ENCODE results near the gene RTN4IP1. TPM values are rescaled to one million over a fixed set of nuclear protein-coding genes. Genes with fewer than 3 reads are reported as not detected.

Gene RTN4IP1, protein sequence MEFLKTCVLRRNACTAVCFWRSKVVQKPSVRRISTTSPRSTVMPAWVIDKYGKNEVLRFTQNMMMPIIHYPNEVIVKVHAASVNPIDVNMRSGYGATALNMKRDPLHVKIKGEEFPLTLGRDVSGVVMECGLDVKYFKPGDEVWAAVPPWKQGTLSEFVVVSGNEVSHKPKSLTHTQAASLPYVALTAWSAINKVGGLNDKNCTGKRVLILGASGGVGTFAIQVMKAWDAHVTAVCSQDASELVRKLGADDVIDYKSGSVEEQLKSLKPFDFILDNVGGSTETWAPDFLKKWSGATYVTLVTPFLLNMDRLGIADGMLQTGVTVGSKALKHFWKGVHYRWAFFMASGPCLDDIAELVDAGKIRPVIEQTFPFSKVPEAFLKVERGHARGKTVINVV
- polyA plus RNA-seq (ENCODE audit: insufficient read length in 10 of 10): 1 to 10 TPM; 6.0 to 8.6 (median 7.1) TPM
- long read RNA-seq, donor 1, transcript RTN4IP1-203 (2 exons, 433 nt): major isoform, 5 of 5 reads
- long read RNA-seq, donor 1, partial matches to known transcripts: 0 of 5 reads
- long read RNA-seq, donor 1, other reads (novel, unspliced or antisense): 0 of 5 reads
- long read RNA-seq, donor 2, transcript RTN4IP1-201 (9 exons, 1,682 nt): major isoform, 7 of 10 reads
- long read RNA-seq, donor 2, partial matches to known transcripts: 0 of 10 reads
- long read RNA-seq, donor 2, other reads (novel, unspliced or antisense): 0 of 10 reads
- long read RNA-seq, donor 3: 0 reads
- long read RNA-seq, donor 4, partial matches to known transcripts: 0 of 3 reads
- long read RNA-seq, donor 4, other reads (novel, unspliced or antisense): 0 of 3 reads
- long read RNA-seq, donor 5, partial matches to known transcripts: 14 of 18 reads
- long read RNA-seq, donor 5, other reads (novel, unspliced or antisense): 0 of 18 reads
- long read RNA-seq, donor 6, partial matches to known transcripts: 24 of 25 reads
- long read RNA-seq, donor 6, other reads (novel, unspliced or antisense): 0 of 25 reads
- long read RNA-seq, donor 7, partial matches to known transcripts: 0 of 3 reads
- long read RNA-seq, donor 7, other reads (novel, unspliced or antisense): 0 of 3 reads
- long read RNA-seq, donor 8, partial matches to known transcripts: 0 of 3 reads
- long read RNA-seq, donor 8, other reads (novel, unspliced or antisense): 0 of 3 reads
- long read RNA-seq, donor 9, partial matches to known transcripts: 0 of 1 reads
- long read RNA-seq, donor 9, other reads (novel, unspliced or antisense): 0 of 1 reads

DNA sequence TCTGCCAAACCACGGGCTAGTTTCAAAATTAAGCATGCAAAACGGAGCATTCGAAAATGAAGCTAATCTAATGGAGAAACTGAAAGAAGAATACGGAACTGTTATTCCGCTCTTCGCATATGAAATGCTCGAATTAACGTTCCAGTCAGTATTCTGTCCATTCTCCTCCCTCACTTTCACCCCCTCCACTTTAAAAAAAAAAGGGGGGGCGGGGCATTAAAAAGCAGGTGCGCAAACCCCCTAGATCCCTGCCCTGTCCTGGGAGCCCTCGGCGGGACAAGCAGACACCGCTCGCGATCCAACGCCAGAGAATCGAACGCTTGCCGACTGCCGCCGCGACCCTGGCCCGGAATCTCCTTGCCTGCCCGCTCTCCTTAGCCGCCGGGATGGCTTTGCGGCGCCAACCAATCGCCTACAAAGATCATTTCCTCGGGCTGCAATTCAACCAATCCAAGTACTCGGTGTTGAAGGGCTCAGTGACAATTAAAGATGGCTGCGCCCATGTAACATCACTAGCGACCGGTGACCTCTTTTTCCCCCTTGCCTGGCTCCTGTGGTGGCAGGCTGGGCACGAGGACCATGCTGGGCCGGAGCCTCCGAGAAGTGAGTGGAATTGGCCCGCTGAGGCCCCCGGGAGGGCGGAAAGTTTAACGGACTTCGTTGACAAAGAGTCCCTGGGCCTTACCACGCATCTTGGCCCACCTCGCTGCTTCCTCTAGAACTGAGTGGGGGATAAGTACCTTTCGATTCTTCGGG lies at the start of gene RTN4IP1, which contains the start of gene QRSL1:
TSS of gene RTN4IP1 (minus strand) at position 396 of the 756 bp plus-strand sequence. CDS start 477 bp downstream, outside the sequence.
TSS of gene QRSL1 (plus strand) at position 476 of the 756 bp plus-strand sequence. CDS start at position 580, 104 bp downstream.
- DNase-seq: peak; percentile 95 to 98 (median 96)

DNA sequence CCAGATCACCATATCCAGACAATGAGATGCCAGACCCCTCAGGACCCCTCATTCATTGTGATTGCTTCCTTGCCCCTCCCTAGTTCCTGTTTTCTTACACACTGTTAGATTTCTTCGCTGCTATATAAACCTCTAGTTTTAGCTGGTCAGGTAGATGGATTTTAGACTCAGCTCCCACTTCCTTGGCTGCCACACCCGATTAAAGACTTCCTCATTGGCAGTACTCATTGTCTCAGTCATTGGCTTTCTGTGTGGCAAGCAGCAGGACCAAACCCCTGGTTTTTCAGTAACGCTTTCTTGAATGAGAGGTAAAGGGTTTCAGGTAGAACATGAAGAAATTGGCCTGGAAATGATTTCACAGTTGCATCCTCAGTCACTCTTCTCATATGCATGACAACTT lies 48.0 kb upstream of the RTN4IP1 start:
- DNase-seq: no peak

DNA sequence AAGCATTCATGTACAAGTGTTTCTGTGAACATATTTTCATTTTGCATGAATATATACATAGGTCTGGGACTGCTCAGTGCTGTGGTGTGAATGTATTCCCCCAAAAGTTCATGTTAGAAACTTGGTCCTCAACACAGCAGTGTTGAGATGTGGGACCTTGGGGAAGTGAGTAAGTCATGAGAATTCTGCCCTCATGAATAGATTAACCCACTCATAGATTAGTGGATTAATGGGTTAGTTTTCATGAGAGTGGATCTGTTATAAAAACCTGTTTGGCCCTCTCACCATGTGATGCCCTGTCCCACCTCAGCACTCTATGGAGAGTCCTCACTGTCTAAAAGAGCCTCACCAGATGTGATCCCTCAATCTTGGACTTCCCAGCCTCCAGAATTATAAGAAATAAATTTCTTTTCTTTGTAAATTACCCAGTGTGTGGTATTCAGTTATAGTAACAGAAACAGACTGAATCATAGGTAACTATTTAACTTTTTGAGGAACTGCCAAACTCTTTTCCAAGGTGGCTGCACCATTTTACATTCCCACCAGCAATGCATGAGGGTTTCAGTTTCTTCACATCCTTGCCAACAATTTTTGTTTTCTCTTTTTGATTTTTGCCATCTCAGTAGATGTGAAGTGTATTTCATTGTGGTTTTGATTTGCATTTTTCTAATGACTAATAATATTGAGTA lies 45.4 kb upstream of the RTN4IP1 start:
- DNase-seq: no peak

DNA sequence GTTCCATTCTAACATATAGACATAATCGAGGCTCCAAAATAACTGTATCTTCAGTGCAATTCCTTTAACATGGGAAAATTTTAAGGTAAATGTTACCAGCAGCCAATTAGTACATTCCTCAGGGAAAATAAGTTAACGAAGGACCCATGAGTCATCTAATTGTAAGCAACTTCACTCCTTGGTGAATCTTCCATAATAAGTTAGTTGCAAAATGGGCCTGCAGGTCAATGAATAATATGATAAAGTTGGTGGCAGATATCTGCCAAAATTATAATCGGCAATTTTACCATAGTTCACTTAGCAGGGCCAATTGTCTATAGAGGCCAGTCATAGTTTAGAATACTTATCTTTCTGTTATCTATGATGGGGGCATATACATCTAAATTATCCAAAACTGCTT lies 42.4 kb upstream of the RTN4IP1 start:
- no peak for DNase-seq

DNA sequence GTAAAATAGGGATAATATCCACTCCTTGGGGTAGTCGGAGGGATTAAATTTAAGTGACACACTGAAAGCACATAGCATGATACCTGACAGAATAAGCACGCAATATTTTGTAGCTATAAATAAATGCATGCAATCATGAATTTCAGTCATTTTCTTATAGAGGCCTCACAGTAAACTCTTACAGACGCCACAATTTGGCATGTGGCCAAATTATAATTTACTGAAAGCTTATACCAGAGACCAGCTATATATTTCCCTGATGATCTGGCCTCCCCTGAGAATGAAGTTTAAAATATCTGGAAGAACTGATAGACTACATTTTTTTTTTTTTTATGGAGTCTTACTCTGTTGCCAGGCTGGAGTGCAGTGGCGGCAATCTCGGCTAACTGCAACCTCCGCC lies 40.9 kb upstream of the RTN4IP1 start:
- DNase-seq: no peak

DNA sequence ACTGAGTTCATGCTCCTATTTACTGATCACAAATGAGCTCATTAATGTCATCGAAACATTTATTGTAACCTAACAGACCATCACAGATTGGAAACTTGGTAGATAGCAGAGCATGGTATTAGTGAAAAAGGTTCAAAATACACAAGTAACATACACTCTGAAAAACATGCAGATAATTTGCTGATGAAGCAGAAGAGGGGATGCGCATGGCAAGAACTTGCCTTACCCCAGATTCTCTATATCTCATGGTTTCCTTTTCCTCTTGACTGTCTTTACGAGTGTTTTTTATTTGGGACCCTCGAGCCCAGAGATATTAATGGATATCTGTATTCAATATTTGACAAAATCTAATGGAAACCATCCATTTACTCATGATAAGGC lies 37.7 kb upstream of the RTN4IP1 start:
- no peak for DNase-seq

DNA sequence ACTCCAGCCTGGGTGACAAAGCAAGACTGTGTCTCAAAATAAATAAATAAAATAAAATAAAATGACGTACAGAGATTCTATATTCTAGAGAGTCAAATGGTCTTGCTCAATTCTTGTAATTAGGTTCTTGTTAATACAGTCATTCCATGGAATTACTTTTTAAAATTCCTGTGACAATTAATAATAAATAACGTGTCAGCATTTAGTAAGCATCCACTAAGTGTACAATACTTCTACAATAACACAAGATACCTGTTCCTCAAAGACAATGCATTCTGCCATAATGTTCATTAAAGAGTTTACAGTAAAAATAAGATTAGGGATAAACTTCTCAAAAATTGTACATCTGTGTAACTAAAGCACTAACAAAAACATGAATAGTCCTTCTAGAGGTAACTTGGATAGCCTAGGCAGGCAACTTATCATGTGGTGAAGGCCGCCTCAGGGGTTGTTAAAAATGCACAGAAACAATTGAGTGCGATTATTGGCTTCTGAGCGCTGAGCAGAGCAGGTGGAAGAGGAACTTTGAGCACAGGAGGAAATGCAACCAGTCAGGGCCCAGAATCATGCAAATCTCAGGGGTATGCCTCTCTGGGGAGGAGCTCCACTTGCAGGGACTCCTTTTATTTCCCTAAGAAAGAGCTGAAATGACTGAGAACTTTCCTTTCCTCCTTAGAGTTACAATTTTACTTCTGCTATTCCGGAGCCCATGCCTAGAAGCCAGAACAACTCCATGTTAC lies 37.2 kb upstream of the RTN4IP1 start:
- peak in 2 of 3 donors; percentile 4 to 11 for DNase-seq

DNA sequence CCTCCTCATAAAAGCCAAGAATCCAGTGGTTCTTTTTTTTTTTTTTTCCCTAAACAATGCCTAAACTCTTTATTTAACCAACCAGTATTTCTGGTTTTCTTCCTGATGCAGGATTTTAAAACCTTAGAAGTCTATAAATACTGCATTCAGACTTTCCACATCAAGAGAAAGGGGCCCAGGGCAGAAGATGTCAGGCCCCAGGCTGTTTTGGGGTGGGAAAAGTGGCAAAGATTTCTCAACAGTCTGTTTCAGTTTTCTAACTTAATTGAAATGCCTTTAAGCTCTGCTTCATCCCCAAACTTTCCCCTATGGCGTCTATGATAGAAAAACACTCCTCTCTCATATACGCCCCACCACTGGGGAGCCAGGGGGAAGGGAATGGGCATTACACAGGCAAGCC lies 33.2 kb upstream of the RTN4IP1 start:
- no peak for DNase-seq

DNA sequence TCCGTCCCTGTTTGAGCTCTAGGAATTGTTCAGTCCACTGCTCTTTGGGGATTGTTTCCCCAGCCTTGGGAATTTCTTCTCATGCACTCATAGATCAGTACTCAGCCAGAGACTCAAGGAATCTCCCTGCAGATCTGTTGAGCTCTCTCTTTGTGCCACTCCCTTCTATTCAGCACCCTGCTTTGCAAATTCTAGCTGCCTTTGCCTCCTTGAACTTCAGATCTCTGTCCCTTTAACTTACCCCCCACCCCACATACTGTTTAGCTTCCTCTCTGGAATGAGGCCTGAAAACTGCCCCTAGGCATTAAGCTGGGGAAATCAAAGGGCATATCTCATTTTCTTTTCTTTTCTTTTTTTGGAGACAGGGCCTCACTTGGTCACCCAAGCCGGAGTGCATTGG lies 30.6 kb upstream of the RTN4IP1 start:
- no peak for DNase-seq

DNA sequence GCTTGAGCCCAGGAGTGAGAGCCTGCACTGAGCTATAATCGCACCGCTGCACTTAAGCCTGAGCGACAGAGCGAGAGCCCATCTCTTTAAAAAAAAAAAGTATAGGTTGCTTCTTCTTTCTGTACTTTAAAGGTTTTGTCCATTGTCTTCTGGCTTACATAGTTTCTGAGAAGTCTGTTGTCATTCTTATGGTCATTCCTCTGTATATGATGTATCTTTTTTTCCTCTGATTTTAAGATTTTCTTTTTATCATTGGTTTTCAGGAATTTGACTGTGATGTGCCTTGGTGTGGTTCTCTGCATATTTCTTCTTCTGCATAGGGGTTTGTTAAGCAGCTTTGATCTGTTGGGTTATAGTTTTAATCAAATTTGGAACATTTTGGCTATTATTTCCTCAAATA lies 29.2 kb upstream of the RTN4IP1 start:
- DNase-seq: peak in 1 of 3 donors; percentile 5

DNA sequence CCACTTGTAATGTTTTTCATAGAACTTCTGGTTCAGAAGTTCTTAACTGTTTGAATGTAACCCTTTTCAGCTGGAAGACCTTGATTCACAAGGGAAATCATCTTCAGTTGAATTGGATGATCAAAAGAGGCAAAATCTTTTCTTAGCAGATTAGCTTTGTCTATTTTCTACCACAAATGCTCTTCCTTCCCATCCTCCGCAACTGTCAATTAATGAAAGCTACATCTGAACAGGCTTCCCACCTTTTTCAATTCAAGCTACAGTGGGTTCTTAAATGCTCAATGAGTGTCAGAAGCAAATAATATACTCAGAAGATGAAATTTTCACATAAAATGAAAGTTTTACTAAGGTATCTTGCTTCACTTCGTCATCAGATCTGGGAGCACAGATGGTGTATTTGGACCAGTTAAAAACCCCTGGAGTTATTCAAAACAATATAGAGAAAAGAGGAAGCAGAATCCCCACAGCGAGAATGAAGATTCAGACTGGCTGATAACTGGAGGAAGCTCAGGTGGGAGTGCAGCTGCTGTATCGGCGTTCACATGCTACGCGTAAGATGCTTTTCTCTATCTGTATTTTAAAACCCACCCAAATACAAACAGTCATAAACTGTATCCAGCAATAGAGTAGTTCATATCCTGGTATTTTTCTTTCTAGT lies 19.5 kb upstream of the RTN4IP1 start:
- no peak for DNase-seq

DNA sequence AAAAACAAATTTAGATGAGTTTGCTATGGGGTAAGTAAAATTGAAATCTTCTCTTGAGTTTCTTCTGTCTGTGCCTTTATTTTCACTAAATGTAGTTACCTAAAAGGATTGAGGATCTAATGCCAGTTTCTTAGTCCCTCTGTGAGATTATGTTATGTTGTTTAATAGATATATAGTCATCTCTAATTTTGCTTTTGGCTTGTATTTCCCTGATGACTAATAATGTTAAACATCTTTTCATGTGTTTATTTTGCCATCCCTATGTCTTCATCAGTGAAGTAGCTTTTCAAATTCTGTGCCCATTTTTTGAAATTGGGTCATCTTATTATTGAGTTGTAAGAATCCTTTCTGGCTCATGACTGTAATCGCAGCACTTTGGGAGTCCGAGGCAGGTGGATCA lies 13.8 kb upstream of the RTN4IP1 start:
- DNase-seq: no peak

DNA sequence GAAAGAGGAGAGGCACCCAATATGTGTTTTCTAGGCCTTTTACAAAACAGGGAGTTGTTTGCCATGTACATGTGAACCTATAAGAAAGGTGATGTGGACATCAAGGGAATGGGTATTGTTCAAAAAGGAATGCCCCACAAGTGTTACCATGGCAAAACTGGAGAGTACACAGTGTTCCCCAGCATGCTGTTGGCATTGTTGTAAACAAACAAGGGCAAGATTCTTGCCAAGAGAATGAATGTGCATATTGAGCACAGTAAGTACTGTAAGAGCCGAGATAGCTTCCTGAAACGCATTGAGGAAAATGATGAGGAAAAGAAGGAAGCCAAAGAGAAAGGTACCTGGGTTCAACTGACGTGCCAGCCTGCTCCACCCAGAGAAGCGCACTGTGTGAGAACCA lies 13.2 kb upstream of the RTN4IP1 start:
- no peak for DNase-seq

DNA sequence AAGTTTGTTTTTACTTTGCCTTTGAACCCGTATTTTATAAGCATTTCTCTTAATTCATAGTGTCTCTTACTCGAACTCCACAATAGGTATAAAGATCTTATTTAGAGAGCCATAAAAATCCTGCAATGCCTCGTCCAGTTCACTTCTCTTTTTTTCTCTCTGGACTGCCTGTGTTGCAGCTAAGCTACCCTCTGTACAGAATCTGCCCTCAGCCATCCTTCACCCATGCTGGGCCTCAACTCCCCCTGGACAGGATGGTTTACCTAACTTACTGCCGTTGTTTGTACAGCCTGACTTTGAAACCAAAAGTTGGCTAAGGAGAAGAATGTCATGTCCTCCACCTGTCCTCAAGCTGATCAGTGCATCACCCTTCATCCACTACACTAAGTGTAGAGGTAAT lies 10.5 kb upstream of the RTN4IP1 start:
- no peak for DNase-seq

DNA sequence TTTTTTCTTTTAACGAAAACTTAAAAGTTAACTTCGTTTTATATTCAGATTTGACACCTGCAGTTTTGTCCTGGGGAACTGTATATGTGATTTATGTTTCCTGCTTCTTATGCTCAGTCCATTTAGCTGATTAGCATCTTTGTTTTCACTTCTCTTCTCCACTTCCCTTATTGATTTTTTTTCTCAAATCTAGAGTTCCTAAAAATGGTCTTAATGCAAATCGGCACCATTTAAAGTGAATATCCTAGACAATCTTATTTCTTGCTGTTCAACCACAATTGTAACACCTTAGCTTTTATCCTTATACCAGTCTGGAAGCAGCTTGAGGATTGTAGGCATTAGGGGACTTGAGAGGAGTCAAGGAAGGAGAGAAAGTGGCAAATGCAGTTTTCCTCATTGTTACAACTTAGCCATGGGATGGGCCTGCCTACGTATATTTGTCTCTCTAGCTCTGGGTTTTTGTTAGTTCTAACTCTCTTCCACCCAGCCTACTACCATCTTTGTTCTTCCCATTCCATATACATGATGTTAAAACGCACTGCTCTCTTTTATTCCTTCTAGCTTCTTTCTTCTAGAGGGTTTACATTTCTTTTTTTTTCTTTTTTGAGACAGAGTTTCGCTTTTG lies 8.5 kb upstream of the RTN4IP1 start:
- peak in 1 of 3 donors; percentile 10 for DNase-seq

DNA sequence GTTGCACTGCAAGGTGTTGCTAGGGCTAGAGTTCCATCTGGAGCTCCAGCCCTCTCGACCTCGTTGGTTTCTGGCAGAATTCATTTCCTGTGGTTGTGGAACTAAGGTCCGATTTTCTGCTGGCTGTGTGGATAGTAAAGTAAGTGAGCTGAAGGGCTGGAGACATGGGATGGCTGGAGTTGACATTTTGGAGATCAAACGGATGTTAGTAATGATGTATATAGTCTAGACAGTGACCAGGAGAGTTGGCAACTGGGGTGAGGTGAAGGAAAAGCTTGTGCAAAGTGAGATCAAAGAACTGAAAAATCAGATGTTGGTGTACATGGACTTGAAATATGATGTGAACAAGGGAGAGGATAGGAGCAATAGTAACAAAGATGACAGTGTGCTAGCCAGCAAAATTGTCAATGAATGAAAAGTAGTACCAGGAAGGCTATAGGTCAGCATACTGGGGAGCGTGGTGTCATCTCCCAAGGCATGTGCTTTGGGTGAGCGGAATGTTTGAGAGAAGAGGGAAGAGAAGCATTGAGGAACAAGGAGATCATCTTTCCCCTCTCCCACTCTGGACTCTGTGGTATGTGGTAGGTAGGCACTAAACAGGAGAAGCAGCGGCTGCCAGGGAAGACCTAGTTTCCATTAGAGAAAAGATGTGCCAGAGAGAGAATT lies 7.9 kb upstream of the RTN4IP1 start:
- DNase-seq: no peak

DNA sequence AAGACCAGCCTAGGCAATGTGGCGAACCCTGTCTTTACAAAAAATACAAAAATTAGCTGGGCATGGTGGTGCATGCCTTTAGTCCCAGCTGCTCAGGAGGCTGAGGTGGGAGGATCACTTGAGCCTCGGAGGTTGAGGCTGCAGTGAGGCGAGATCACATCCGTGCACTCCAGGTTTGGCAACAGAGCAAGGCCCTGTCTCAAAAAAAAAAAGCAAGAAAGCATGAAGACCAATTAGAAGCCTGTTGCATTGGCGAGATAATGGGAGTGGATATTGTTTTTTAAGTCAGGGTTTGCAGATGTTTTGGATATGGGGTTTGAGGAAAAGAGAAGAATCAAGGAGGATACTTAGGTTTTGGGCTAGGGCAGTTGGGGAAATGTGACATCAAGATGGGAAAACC lies 5.3 kb upstream of the RTN4IP1 start:
- DNase-seq: no peak

DNA sequence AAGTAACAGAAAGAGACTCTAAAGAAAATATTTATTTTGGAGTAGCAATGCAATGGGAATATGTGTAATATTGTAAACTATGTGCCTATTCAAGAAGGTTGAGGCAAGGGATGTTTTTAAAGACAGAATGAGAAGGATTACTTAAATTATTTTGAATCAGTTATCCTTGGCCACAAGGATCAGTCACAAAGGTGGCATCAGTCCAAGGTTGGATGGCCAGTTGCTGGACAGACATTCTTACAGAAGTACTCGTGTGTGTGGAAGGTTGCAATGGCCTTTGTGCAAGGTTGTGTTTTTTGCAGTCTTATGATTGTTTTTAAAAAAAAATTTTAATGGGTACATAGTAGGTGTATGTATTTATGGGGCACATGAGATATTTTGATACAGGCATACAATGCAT lies 2.0 kb upstream of the RTN4IP1 start:
- no peak for DNase-seq

All from muscle of back (tissue), 13 donors.